ENCODE results near the gene FILIP1. TPM values are rescaled to one million over a fixed set of nuclear protein-coding genes. Genes with fewer than 3 reads are reported as not detected.

Gene FILIP1
- total RNA-seq, 2 donors from 2014 or later, result 3.0 to 6.5 TPM

- Histone ChIP-seq H3K36me3 (replicated peaks in 1 of 2; ENCODE audit: insufficient read depth in 1 of 2, low read depth in 2 of 2) (no peaks in the 10 kb centered on the region), H3K9me3 (no peaks in the 10 kb centered on the region), H3K4me3 (no peak overlapping the region), H3K27me3 (no peaks in the 10 kb centered on the region), H3K4me1 (no peaks in the 10 kb centered on the region), H3K27ac (no peak overlapping the region)
- intact Hi-C loops (cut with DNase I), result no loop called here
- DNase-seq (no peak), ATAC-seq (no peak)
- no peak for TF ChIP-seq CTCF (IDR thresholded peaks at IDR 0.05)
- no peak for TF ChIP-seq POLR2A (IDR thresholded peaks at IDR 0.05)
Observed at GRCh38 chr6:75397171-75397570, 96.4 kb downstream of the FILIP1 start.

GRCh38 chr6:75396005-75396800, 97.4 kb downstream of the FILIP1 start:
- H3K4me1 ChIP-seq, result no peaks in the 10 kb centered on the region
- ATAC-seq (no peak), DNase-seq (no peak)
- TF ChIP-seq POLR2A (IDR thresholded peaks at IDR 0.05), result no peak
- TF ChIP-seq CTCF (IDR thresholded peaks at IDR 0.05), result no peak
- H3K9me3 ChIP-seq, result no peaks in the 10 kb centered on the region
- intact Hi-C loops (cut with DNase I), result no loop called here
- H3K27ac ChIP-seq, result no peak overlapping the region
- H3K27me3 ChIP-seq, result no peaks in the 10 kb centered on the region
- H3K4me3 ChIP-seq, result no peak overlapping the region
- WGBS, 2 donors, result 88 to 94% methylated on average over 6 of the region's 6 CpGs
- H3K36me3 ChIP-seq (replicated peaks in 1 of 2; ENCODE audit: insufficient read depth in 1 of 2, low read depth in 2 of 2), result no peaks in the 10 kb centered on the region

- DNase-seq (no peak), ATAC-seq (no peak)
- no peak overlapping the region for H3K27ac ChIP-seq
- H3K4me3 ChIP-seq, result no peak overlapping the region
- no peaks in the 10 kb centered on the region for H3K27me3 ChIP-seq
- H3K4me1 ChIP-seq, result no peaks in the 10 kb centered on the region
- intact Hi-C loops (cut with DNase I), result no loop called here
- H3K9me3 ChIP-seq, result no peaks in the 10 kb centered on the region
- TF ChIP-seq POLR2A (IDR thresholded peaks at IDR 0.05), result no peak
- TF ChIP-seq CTCF (IDR thresholded peaks at IDR 0.05), result no peak
- H3K36me3 ChIP-seq (replicated peaks in 1 of 2; ENCODE audit: insufficient read depth in 1 of 2, low read depth in 2 of 2), result no peaks in the 10 kb centered on the region
Observed at GRCh38 chr6:75393806-75394205, 99.8 kb downstream of the FILIP1 start.

GRCh38 chr6:75391276-75391675, 102.3 kb downstream of the FILIP1 start:
- Histone ChIP-seq H3K9me3 (no peaks in the 10 kb centered on the region), H3K36me3 (replicated peaks in 1 of 2; ENCODE audit: insufficient read depth in 1 of 2, low read depth in 2 of 2) (no peaks in the 10 kb centered on the region), H3K4me1 (no peaks in the 10 kb centered on the region), H3K27me3 (no peaks in the 10 kb centered on the region), H3K27ac (no peak overlapping the region), H3K4me3 (no peak overlapping the region)
- DNase-seq (no peak), ATAC-seq (no peak)
- intact Hi-C loops (cut with DNase I), result no loop called here
- 73 to 77% methylated on average over 1 of the region's 1 CpG for WGBS, 2 donors
- TF ChIP-seq POLR2A (IDR thresholded peaks at IDR 0.05), result no peak
- no peak for TF ChIP-seq CTCF (IDR thresholded peaks at IDR 0.05)

Measured in body of pancreas (tissue), 4 donors.